Ishikawa (cell line): Measurements from ENCODE around the gene CHD9.

ENCODE experiments used
- CEBPB ChIP-seq: IDR thresholded peaks from 2 replicates; pipeline ENCODE4 v1.6.1; 2012
- TAF1 ChIP-seq: IDR thresholded peaks from 2 replicates; pipeline ENCODE4 v1.6.1; 2012; ENCODE audit warnings: low read depth, mild to moderate bottlenecking
- TCF12 ChIP-seq: IDR thresholded peaks from 2 replicates; pipeline ENCODE4 v1.6.1; 2012; ENCODE audit warnings: low read depth
- YY1 ChIP-seq: IDR thresholded peaks from 2 replicates; pipeline ENCODE4 v1.6.1; 2012; ENCODE audit warnings: low read depth
- ZBTB7A ChIP-seq: IDR thresholded peaks from 2 replicates; pipeline ENCODE4 v1.6.1; 2012; ENCODE audit warnings: low read depth
- TF ChIP-seq, protein P1 (sequence below): IDR thresholded peaks from 2 replicates; pipeline ENCODE4 v1.6.1; 2012; ENCODE audit warnings: low read depth, mild to moderate bottlenecking

DNA sequence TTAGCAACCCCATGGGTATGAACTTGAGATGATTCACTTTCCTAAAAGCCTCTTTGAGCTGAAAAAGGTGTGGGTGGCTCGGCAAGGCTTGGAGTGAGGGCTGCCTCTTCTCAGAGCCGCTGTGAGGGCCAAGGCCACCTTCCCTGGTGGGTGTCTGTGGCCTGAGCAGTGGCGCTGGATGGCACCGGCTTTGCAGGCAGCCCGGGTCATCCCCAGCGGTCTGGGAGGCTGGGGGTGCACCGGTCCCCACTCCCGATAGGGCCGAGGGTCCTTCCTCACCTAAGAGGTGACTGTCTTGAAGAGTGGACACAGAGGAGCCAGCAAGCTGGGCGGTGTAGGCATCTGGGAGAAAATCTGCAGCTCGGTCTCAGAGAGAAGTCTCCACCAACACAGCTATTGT lies 300.3 kb downstream of the CHD9 start:
- TF ChIP-seq TAF1 (no peak), ZBTB7A (no peak), YY1 (no peak), CEBPB (no peak), TCF12 (no peak)
- TF ChIP-seq, protein P1, sequence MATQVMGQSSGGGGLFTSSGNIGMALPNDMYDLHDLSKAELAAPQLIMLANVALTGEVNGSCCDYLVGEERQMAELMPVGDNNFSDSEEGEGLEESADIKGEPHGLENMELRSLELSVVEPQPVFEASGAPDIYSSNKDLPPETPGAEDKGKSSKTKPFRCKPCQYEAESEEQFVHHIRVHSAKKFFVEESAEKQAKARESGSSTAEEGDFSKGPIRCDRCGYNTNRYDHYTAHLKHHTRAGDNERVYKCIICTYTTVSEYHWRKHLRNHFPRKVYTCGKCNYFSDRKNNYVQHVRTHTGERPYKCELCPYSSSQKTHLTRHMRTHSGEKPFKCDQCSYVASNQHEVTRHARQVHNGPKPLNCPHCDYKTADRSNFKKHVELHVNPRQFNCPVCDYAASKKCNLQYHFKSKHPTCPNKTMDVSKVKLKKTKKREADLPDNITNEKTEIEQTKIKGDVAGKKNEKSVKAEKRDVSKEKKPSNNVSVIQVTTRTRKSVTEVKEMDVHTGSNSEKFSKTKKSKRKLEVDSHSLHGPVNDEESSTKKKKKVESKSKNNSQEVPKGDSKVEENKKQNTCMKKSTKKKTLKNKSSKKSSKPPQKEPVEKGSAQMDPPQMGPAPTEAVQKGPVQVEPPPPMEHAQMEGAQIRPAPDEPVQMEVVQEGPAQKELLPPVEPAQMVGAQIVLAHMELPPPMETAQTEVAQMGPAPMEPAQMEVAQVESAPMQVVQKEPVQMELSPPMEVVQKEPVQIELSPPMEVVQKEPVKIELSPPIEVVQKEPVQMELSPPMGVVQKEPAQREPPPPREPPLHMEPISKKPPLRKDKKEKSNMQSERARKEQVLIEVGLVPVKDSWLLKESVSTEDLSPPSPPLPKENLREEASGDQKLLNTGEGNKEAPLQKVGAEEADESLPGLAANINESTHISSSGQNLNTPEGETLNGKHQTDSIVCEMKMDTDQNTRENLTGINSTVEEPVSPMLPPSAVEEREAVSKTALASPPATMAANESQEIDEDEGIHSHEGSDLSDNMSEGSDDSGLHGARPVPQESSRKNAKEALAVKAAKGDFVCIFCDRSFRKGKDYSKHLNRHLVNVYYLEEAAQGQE = no peak
